GM12872 (cell line): ENCODE data around the gene EPM2AIP1.

Source experiments
- CTCF ChIP-seq: IDR thresholded peaks from 3 replicates; pipeline ENCODE4 v1.5.1; 2011; ENCODE audit warnings: low read depth, mild to moderate bottlenecking, low read length, moderate library complexity; ENCODE audit not compliant: insufficient read depth

Gene EPM2AIP1

DNA sequence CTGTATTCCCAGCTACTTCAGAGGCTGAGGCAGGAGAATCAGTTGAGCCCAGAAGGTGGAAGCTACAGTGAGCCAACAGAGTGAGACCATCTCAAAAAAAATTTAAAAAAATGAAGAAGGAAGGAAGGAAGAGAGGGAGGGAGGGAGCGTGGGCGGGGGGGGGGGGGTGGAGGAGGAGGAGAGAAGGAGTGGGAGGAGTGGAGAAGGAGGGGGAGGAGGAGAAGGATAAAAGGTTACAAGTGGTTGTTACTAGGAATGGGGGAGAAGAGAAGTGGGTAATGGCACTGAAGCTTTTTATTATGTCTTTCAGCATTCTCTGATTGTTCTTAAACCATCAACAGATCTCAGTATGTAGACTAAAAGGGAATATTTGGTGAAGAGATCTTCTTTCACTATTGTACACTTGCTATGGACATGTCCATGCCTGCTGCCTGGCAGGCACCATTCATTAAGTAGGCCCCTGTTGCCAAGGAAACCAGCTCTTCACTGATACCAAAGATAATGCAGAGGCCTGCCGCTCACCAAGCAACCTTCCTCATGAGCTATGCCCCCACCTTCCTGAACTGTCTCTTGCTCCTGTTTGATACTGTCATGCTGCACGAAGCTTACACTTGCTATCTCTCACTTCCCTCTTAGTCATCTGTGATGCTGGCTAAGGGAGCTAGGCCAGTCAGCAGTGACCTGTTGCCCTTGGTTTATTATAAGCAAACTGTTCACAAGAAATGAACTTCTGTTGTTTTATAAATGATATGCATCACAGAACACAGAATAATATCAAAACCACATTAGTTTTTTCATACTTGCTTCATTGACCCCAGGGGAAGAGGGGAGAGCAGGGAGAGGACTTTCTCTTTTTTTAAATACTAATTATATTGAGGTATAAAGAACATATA, 23.1 kb downstream of the EPM2AIP1 start:
- TF ChIP-seq CTCF, result no peak

GRCh38 chr3:36969085-36969484, 23.8 kb downstream of the EPM2AIP1 start:
- TF ChIP-seq CTCF, result no peak

- TF ChIP-seq CTCF, result no peak
Measured at GRCh38 chr3:36965440-36965839, 27.5 kb downstream of the EPM2AIP1 start.

- TF ChIP-seq CTCF, result no peak
Measured at GRCh38 chr3:36964817-36965216, 28.1 kb downstream of the EPM2AIP1 start.

DNA sequence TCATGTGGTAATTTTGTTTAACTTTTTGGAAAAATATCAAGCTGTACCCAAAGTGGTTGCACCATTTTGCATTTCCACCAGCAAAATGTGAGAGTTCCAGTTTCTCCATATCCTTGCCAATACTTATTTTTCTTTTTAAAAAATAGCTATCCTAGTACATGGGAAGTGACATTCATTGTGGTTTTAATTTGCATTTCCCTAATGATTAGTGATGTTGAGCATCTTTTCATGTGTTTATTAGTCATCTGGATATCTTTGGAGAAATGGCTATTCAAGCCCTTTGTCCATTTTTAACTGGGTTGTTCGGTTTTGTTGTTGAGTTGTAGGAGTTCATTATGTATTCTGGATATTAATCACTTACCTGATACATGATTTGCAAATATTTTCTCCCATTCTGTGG, 28.6 kb downstream of the EPM2AIP1 start:
- no peak for TF ChIP-seq CTCF

DNA sequence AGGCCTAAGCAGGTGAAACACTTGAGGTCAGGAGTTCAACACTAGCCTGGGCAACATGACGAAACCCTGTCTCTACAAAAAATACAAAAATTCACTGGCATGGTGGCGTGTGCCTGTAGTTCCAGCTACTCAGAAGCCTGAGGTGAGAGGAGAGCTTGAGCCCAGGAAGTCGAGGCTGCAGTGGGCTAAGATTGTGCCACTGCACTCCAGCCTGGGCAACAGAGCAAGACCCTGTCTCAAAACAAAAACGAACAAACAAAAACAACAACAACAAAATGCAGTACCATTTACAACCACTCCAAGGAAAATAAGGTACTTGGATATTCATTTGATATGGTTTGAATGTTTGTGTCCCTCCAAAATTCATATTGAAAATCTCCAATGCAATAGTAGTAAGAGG, 32.4 kb downstream of the EPM2AIP1 start:
- no peak for TF ChIP-seq CTCF

DNA sequence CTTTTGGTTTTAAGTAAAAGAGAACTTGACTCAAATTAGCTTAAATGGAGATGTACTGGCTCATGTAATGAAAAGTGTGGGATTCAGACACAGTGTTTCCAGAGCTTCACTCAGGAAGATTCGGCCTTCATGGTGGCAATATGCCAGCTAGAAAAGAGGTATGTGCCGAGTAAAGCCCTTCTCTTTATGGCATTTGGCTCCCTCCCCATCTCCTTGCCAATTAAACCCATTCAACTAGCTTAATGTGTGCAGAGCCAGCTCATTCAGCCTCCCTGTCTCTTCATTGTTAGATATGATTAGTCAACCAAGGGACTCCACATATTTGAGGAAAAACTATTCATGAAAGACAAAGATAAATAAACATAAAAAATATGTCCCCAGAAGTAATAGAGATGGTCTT, 33.1 kb downstream of the EPM2AIP1 start:
- no peak for TF ChIP-seq CTCF
